Neural progenitor cell (in vitro differentiated cells): ENCODE results near the gene CFDP1. TPM values are rescaled to one million over a fixed set of nuclear protein-coding genes. Genes with fewer than 3 reads are reported as not detected.
"Not testable (repeated sequence)": the region's sequence is repeated elsewhere in the genome, so short reads cannot be mapped to it uniquely, and the experiment has no call there.

Experiments used
- DNase-seq: peaks from one replicate; pipeline ENCODE4 v3.0.0-alpha.2; 2016; ENCODE audit warnings: low spot score
- H2AFZ ChIP-seq: fragments of 200-600 bp; sonication (generic); replicated peaks from 2 replicates; pipeline ENCODE4 v1.6.1; 2016; ENCODE audit warnings: antibody characterized with exemption
- H3F3A ChIP-seq: fragments of 200-600 bp; sonication (generic); 2 replicates; pipeline ENCODE4 v1.6.1; 2016; ENCODE audit warnings: antibody characterized with exemption, low read depth
- H3K27ac ChIP-seq: fragments of 200-600 bp; sonication (generic); 2 replicates; pipeline ENCODE4 v1.5.1; 2016; ENCODE audit warnings: mild to moderate bottlenecking
- H3K27me3 ChIP-seq: fragments of 200-600 bp; sonication (generic); 2 replicates; pipeline ENCODE4 v1.6.1; 2016; ENCODE audit warnings: mild to moderate bottlenecking, moderate library complexity
- H3K36me3 ChIP-seq: fragments of 200-600 bp; sonication (generic); 2 replicates; pipeline ENCODE4 v1.5.1; 2016
- H3K4me1 ChIP-seq: fragments of 200-600 bp; sonication (generic); 2 replicates; pipeline ENCODE4 v1.6.1; 2016; ENCODE audit warnings: mixed run types
- H3K4me2 ChIP-seq: fragments of 200-600 bp; sonication (generic); 2 replicates; pipeline ENCODE4 v1.6.1; 2016
- H3K4me3 ChIP-seq: fragments of 200-600 bp; sonication (generic); 2 replicates; pipeline ENCODE4 v1.5.1; 2016
- H3K79me2 ChIP-seq: fragments of 200-600 bp; sonication (generic); 2 replicates; pipeline ENCODE4 v1.6.1; 2016; ENCODE audit warnings: low read depth
- H3K9ac ChIP-seq: fragments of 200-600 bp; sonication (generic); 2 replicates; pipeline ENCODE4 v1.6.1; 2016
- H3K9me3 ChIP-seq: fragments of 200-600 bp; sonication (generic); 2 replicates; pipeline ENCODE4 v1.5.1; 2016; ENCODE audit warnings: low read depth
- H4K20me1 ChIP-seq: fragments of 200-600 bp; sonication (generic); 2 replicates; pipeline ENCODE4 v1.6.1; 2016; ENCODE audit warnings: low read depth
- H3K27ac Mint-ChIP-seq: 3 replicates; pipeline ENCODE4 v1.8.0; 2021; ENCODE audit warnings: mixed read lengths
- H3K27me3 Mint-ChIP-seq: 2 replicates; pipeline ENCODE4 v1.8.0; 2022; ENCODE audit warnings: low read depth, mild to moderate bottlenecking, inconsistent platforms, moderate library complexity, mixed read lengths; ENCODE audit not compliant: insufficient read depth
- H3K36me3 Mint-ChIP-seq: 3 replicates; pipeline ENCODE4 v1.8.0; 2021; ENCODE audit warnings: mixed read lengths
- H3K4me1 Mint-ChIP-seq: 3 replicates; pipeline ENCODE4 v1.8.0; 2021; ENCODE audit warnings: mixed read lengths
- H3K4me3 Mint-ChIP-seq: 3 replicates; pipeline ENCODE4 v1.8.0; 2021; ENCODE audit warnings: mild to moderate bottlenecking, moderate library complexity, mixed read lengths
- H3K9me3 Mint-ChIP-seq: 3 replicates; pipeline ENCODE4 v1.8.0; 2020; ENCODE audit warnings: mixed read lengths
- CTCF ChIP-seq: fragments of 200-600 bp; sonication (generic); IDR thresholded peaks from 2 replicates; pipeline ENCODE4 v1.5.1; 2017; ENCODE audit warnings: antibody characterized with exemption, mild to moderate bottlenecking
- EZH2 ChIP-seq: fragments of 200-600 bp; sonication (generic); IDR thresholded peaks from 2 replicates; pipeline ENCODE4 v1.6.1; 2017; ENCODE audit warnings: antibody characterized with exemption, mild to moderate bottlenecking, moderate library complexity
- EZH2phosphoT487 ChIP-seq: fragments of 200-600 bp; sonication (generic); IDR thresholded peaks from 2 replicates; pipeline ENCODE4 v1.6.1; 2017; ENCODE audit warnings: antibody characterized with exemption
- total RNA-seq: library from RNA; depleted of rRNA; stranded (reverse); fragments of >200 nt; gene quantifications from 2 replicates; pipeline ENCODE4 v1.2.3, GENCODE V29; 2015; ENCODE audit warnings: low replicate concordance

The CFDP1 gene
- total RNA-seq, 1 donor from 2014 or later, result 159 TPM

- peak overlapping the region; percentile 71 for H2AFZ ChIP-seq
- peak overlapping the region; percentile 89 for H3K4me3 ChIP-seq
- not testable (repeated sequence) for H3K27ac ChIP-seq, H3K27me3 ChIP-seq, H3K27me3 Mint-ChIP-seq, H3K9me3 ChIP-seq, H3F3A ChIP-seq, H3K36me3 ChIP-seq, H3K9me3 Mint-ChIP-seq
- H4K20me1 ChIP-seq, result peaks cover 50% of the 10 kb centered on the region
- peaks cover 54% of the 10 kb centered on the region for H3K79me2 ChIP-seq
- peaks cover 19% of the 10 kb centered on the region for H3K4me1 ChIP-seq
- Mint-ChIP-seq H3K4me1 (peaks cover 29% of the 10 kb centered on the region), H3K36me3 (peaks cover 20% of the 10 kb centered on the region), H3K27ac (peak overlapping the region; percentile 96), H3K4me3 (peak overlapping the region; percentile 99)
- H3K9ac ChIP-seq, result peak overlapping the region; percentile 72
- peak; percentile 82 for DNase-seq
- peak overlapping the region; percentile 78 for H3K4me2 ChIP-seq
- TF ChIP-seq EZH2phosphoT487 (peak; percentile 35), CTCF (peak; percentile 4)
Observed at GRCh38 chr16:75463389-75464121, 30.3 kb upstream of the CFDP1 start.

GRCh38 chr16:75462806-75463205, 29.5 kb upstream of the CFDP1 start:
- Histone ChIP-seq H3K4me1 (peaks cover 26% of the 10 kb centered on the region), H3K4me2 (peak overlapping the region; percentile 78), H3K9ac (no peak overlapping the region), H3K79me2 (peaks cover 61% of the 10 kb centered on the region), H3K4me3 (peak overlapping the region; percentile 21), H3F3A (peaks cover 2% of the 10 kb centered on the region), H2AFZ (no peak overlapping the region), H3K27me3 (no peaks in the 10 kb centered on the region), H3K27ac (no peak overlapping the region), H3K9me3 (no peaks in the 10 kb centered on the region), H4K20me1 (peaks cover 57% of the 10 kb centered on the region), H3K36me3 (no peaks in the 10 kb centered on the region)
- peak overlapping the region; percentile 99 for H3K4me3 Mint-ChIP-seq
- peaks cover 6% of the 10 kb centered on the region for H3K27me3 Mint-ChIP-seq
- H3K27ac Mint-ChIP-seq, result peak overlapping the region; percentile 30
- DNase-seq, result no peak
- H3K36me3 Mint-ChIP-seq, result peaks cover 22% of the 10 kb centered on the region
- TF ChIP-seq EZH2phosphoT487, result no peak
- no peak for TF ChIP-seq CTCF
- no peak for TF ChIP-seq EZH2
- peaks cover 2% of the 10 kb centered on the region for H3K9me3 Mint-ChIP-seq
- peaks cover 36% of the 10 kb centered on the region for H3K4me1 Mint-ChIP-seq

DNA sequence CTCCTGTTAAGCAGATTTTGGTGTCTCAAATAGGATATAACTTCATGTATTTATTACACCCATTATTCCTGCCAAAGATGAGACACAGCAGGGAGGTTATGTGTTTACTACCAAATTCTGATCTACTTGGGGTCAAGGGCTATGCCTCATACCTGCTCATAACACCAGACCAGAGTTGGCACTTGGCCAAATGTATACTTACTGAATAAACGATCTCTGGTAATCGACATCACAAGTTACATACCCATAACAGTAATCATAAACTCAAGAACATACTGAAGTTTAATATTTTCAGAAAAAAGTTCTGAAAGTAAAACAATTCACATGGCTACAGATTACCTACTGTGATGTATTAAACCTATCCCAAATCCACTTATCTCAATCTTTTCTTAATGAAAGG, 28.3 kb upstream of the CFDP1 start:
- H3K27me3 ChIP-seq, result no peaks in the 10 kb centered on the region
- H3K4me3 Mint-ChIP-seq, result no peak overlapping the region
- H3K9me3 ChIP-seq, result no peaks in the 10 kb centered on the region
- H3K36me3 ChIP-seq, result no peaks in the 10 kb centered on the region
- H3K4me1 ChIP-seq, result peaks cover 38% of the 10 kb centered on the region
- H3K27me3 Mint-ChIP-seq, result peaks cover 6% of the 10 kb centered on the region
- peaks cover 11% of the 10 kb centered on the region for H3F3A ChIP-seq
- DNase-seq, result no peak
- no peak overlapping the region for H3K27ac Mint-ChIP-seq
- no peak overlapping the region for H3K27ac ChIP-seq
- H3K4me2 ChIP-seq, result no peak overlapping the region
- peaks cover 22% of the 10 kb centered on the region for H3K36me3 Mint-ChIP-seq
- H3K4me1 Mint-ChIP-seq, result peaks cover 47% of the 10 kb centered on the region
- peaks cover 74% of the 10 kb centered on the region for H3K79me2 ChIP-seq
- peaks cover 2% of the 10 kb centered on the region for H3K9me3 Mint-ChIP-seq
- TF ChIP-seq EZH2phosphoT487 (no peak), EZH2 (no peak), CTCF (no peak)
- no peak overlapping the region for H3K4me3 ChIP-seq
- H4K20me1 ChIP-seq, result peaks cover 70% of the 10 kb centered on the region
- H3K9ac ChIP-seq, result no peak overlapping the region
- H2AFZ ChIP-seq, result no peak overlapping the region
